A673 (cell line): ENCODE data around the gene ANGEL2.

ENCODE experiments used
- CTCF ChIP-seq: fragments of 300-800, 200-600 bp; sonication (generic); conservative IDR thresholded peaks from 2 replicates; pipeline ENCODE4 v1.5.1; 2017; ENCODE audit warnings: low read depth, mild to moderate bottlenecking, antibody characterized with exemption, low read length, moderate library complexity, mixed read lengths
- EZH2 ChIP-seq: fragments of 200-600 bp; sonication (generic); IDR thresholded peaks from 2 replicates; pipeline ENCODE4 v1.6.1; 2017; ENCODE audit warnings: borderline replicate concordance, low read depth, mild to moderate bottlenecking, mixed read lengths, antibody characterized with exemption, low read length; ENCODE audit not compliant: poor library complexity, severe bottlenecking

DNA sequence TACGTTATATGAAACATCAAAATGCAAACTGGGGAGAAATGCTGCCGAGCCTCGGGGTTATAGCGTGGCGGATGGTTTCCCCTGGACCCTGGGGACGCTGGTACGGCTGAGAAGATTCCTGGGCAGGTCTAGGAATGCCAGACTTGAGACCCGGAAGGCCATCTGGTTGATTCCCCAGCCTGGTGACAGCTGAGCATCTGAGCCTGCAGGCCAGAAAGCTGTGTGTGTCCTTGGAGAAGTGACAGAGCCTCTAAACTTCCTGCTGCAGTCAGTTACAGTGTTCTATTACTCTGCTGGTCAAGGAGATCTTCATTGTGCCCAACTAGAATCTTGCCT lies 63.1 kb downstream of the ANGEL2 start:
- no peak for TF ChIP-seq CTCF
- TF ChIP-seq EZH2, result no peak
